MM.1S (cell line): ENCODE data around the gene GABRR1.
"Not testable (repeated sequence)": the region's sequence is repeated elsewhere in the genome, so short reads cannot be mapped to it uniquely, and the experiment has no call there.

Experiments used
- DNase-seq: peaks from one replicate; pipeline ENCODE4 v3.0.0-alpha.2; 2015
- H2AFZ ChIP-seq: fragments of 300-600 bp; sonication (generic); 2 replicates; pipeline ENCODE4 v1.6.0; 2016; ENCODE audit warnings: antibody characterized with exemption, low read length
- H3F3A ChIP-seq: fragments of 300-600 bp; sonication (generic); 2 replicates; pipeline ENCODE4 v1.6.1; 2016; ENCODE audit warnings: mild to moderate bottlenecking, antibody characterized with exemption, low read length, moderate library complexity, mixed read lengths; ENCODE audit not compliant: insufficient read depth
- H3K27ac ChIP-seq: fragments of 300-600 bp; sonication (generic); 2 replicates; pipeline ENCODE4 v1.5.1; 2016; ENCODE audit warnings: mild to moderate bottlenecking, low read length
- H3K27me3 ChIP-seq: fragments of 300-600 bp; sonication (generic); replicated peaks from 2 replicates; pipeline ENCODE4 v1.6.0; 2016; ENCODE audit warnings: low read length; ENCODE audit not compliant: insufficient read depth
- H3K36me3 ChIP-seq: fragments of 300-600 bp; sonication (generic); replicated peaks from 2 replicates; pipeline ENCODE4 v1.6.1; 2016; ENCODE audit warnings: mild to moderate bottlenecking, low read length, mixed read lengths; ENCODE audit not compliant: insufficient read depth
- H3K4me1 ChIP-seq: fragments of 300-600 bp; sonication (generic); 2 replicates; pipeline ENCODE4 v1.6.1; 2016; ENCODE audit warnings: low read length, mixed read lengths
- H3K4me2 ChIP-seq: fragments of 300-600 bp; sonication (generic); 2 replicates; pipeline ENCODE4 v1.6.0; 2016; ENCODE audit warnings: low read depth, low read length
- H3K4me3 ChIP-seq: fragments of 300-600 bp; sonication (generic); 2 replicates; pipeline ENCODE4 v1.5.1; 2016; ENCODE audit warnings: low read length, mixed read lengths
- H3K79me2 ChIP-seq: fragments of 300-600 bp; sonication (generic); 2 replicates; pipeline ENCODE4 v1.6.1; 2016; ENCODE audit warnings: mixed run types, low read length, mixed read lengths
- H3K9ac ChIP-seq: fragments of 300-600 bp; sonication (generic); 2 replicates; pipeline ENCODE4 v1.6.1; 2016; ENCODE audit warnings: low read length, mixed read lengths
- H3K9me2 ChIP-seq: fragments of 300-600 bp; sonication (generic); replicated peaks from 2 replicates; pipeline ENCODE4 v1.6.1; 2016; ENCODE audit warnings: mild to moderate bottlenecking, low read length, mixed read lengths; ENCODE audit not compliant: insufficient read depth
- H3K9me3 ChIP-seq: fragments of 300-600 bp; sonication (generic); replicated peaks from 2 replicates; pipeline ENCODE4 v1.6.1; 2016; ENCODE audit warnings: mild to moderate bottlenecking, low read length, mixed read lengths; ENCODE audit not compliant: insufficient read depth
- H4K20me1 ChIP-seq: fragments of 300-600 bp; sonication (generic); 2 replicates; pipeline ENCODE4 v1.6.1; 2016; ENCODE audit warnings: mild to moderate bottlenecking, low read length, moderate library complexity, mixed read lengths; ENCODE audit not compliant: insufficient read depth
- EZH2 ChIP-seq: fragments of 300-600 bp; sonication (generic); optimal IDR thresholded peaks from 2 replicates; pipeline ENCODE3; 2017; ENCODE audit warnings: low read depth, mild to moderate bottlenecking, antibody characterized with exemption, low read length, mixed read lengths
- EZH2phosphoT487 ChIP-seq: fragments of 300-600 bp; sonication (generic); IDR thresholded peaks from 2 replicates; pipeline ENCODE4 v1.6.1; 2018; ENCODE audit warnings: antibody characterized with exemption, low read length
- TF ChIP-seq, protein P1 (sequence below): fragments of 300-600 bp; sonication (generic); IDR thresholded peaks from 2 replicates; pipeline ENCODE4 v1.5.1; 2016; ENCODE audit warnings: antibody characterized with exemption, low read length, mixed read lengths

The GABRR1 gene

DNA sequence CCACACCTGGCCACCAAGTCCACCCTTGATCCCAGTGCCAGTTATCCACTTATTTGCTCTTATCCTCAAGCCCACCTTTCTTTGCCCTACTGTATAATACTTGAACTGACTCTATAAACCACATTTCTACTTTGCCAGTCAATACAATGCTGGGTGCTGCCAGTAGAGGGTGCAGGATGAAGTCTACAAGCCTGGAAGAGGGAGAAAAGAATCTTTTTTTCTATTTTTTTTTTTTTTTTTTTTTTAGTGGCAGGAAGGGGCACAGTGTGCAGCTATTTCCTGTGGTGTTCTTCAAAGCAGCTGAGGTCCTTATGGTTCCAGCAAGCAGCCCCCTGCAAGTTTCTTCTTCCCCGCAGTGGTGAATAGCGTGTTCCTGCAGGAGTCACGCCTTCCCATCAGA lies 22.2 kb upstream of the GABRR1 start:
- TF ChIP-seq EZH2phosphoT487 = no peak
- TF ChIP-seq, protein P1, sequence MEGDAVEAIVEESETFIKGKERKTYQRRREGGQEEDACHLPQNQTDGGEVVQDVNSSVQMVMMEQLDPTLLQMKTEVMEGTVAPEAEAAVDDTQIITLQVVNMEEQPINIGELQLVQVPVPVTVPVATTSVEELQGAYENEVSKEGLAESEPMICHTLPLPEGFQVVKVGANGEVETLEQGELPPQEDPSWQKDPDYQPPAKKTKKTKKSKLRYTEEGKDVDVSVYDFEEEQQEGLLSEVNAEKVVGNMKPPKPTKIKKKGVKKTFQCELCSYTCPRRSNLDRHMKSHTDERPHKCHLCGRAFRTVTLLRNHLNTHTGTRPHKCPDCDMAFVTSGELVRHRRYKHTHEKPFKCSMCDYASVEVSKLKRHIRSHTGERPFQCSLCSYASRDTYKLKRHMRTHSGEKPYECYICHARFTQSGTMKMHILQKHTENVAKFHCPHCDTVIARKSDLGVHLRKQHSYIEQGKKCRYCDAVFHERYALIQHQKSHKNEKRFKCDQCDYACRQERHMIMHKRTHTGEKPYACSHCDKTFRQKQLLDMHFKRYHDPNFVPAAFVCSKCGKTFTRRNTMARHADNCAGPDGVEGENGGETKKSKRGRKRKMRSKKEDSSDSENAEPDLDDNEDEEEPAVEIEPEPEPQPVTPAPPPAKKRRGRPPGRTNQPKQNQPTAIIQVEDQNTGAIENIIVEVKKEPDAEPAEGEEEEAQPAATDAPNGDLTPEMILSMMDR = peak; percentile 56
- Histone ChIP-seq H2AFZ (no peak overlapping the region), H3F3A (peaks cover 22% of the 10 kb centered on the region), H3K27me3 (no peaks in the 10 kb centered on the region), H3K4me3 (no peak overlapping the region), H3K9me3 (no peaks in the 10 kb centered on the region), H3K4me2 (peak overlapping the region; percentile 20), H3K79me2 (no peaks in the 10 kb centered on the region), H3K4me1 (peaks cover 38% of the 10 kb centered on the region), H4K20me1 (no peaks in the 10 kb centered on the region), H3K9ac (no peak overlapping the region), H3K9me2 (no peaks in the 10 kb centered on the region), H3K36me3 (no peaks in the 10 kb centered on the region), H3K27ac (no peak overlapping the region)
- peak; percentile 67 for DNase-seq

DNA sequence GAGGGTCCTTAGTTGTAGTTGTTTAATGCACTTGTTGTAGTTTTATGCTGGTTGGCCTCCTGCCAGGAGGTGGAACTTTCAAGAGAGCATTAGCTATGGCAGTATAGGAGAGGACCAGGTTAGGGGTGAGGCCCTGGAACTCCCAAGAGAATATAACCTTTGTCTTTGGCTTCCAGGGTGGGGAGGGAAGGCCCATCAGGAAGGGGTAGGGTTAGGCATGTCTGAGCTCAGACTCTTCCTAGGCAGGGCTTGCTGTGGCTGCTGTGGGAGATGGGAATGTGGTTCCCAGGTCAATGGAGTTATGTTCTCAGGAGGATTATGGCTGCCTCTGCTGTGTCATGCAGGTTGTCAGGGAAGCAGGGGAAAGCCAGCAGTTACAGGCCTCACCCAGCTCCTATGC lies 20.0 kb upstream of the GABRR1 start:
- Histone ChIP-seq H3K9me2 (no peaks in the 10 kb centered on the region), H3K4me3 (no peak overlapping the region), H4K20me1 (no peaks in the 10 kb centered on the region), H3K27ac (no peak overlapping the region), H2AFZ (no peak overlapping the region), H3K9me3 (no peaks in the 10 kb centered on the region), H3K9ac (no peak overlapping the region), H3F3A (0 out of 2 replicates have a peak, but pooled peaks cover 1% of the 10 kb centered on the region), H3K27me3 (no peaks in the 10 kb centered on the region), H3K79me2 (no peaks in the 10 kb centered on the region), H3K4me2 (no peak overlapping the region), H3K36me3 (no peaks in the 10 kb centered on the region), H3K4me1 (peaks cover 18% of the 10 kb centered on the region)
- TF ChIP-seq EZH2 (no peak), EZH2phosphoT487 (no peak)
- TF ChIP-seq, protein P1 = no peak
- no peak for DNase-seq

- not testable (repeated sequence) for H3F3A ChIP-seq, H4K20me1 ChIP-seq, H3K9ac ChIP-seq, H3K4me2 ChIP-seq, H2AFZ ChIP-seq, H3K36me3 ChIP-seq, H3K79me2 ChIP-seq, H3K9me3 ChIP-seq, H3K9me2 ChIP-seq, H3K27ac ChIP-seq, H3K4me3 ChIP-seq, DNase-seq, H3K4me1 ChIP-seq, H3K27me3 ChIP-seq
These were observed 16.4 kb upstream of the GABRR1 start for GRCh38 chr6:89233605-89234004.

DNA sequence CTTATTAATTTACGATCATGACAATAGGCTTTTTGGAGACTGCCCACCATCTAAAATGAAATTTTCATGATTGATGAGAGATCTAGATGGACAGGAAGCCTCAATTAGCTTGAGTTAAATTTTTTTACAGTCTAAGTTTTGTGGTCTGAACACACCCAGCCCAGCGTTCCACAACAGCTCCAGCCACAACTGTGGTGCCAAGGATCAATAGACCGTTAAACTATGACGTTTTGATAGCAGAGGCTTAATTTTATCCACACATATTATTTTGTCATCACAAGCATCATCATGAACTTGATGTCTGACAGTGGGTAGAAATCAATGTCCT lies 5.5 kb upstream of the GABRR1 start:
- no peak overlapping the region for H3K4me3 ChIP-seq
- no peak for DNase-seq
- H3K4me2 ChIP-seq = no peak overlapping the region
- no peak overlapping the region for H2AFZ ChIP-seq
- no peaks in the 10 kb centered on the region for H3K36me3 ChIP-seq
- no peak overlapping the region for H3K27ac ChIP-seq
- H3K9me3 ChIP-seq = no peaks in the 10 kb centered on the region
- H4K20me1 ChIP-seq = no peaks in the 10 kb centered on the region
- H3F3A ChIP-seq = no peaks in the 10 kb centered on the region
- H3K4me1 ChIP-seq = peaks cover 4% of the 10 kb centered on the region; the same call in 1 of the 2 replicates
- H3K79me2 ChIP-seq = no peaks in the 10 kb centered on the region
- no peaks in the 10 kb centered on the region for H3K27me3 ChIP-seq
- H3K9me2 ChIP-seq = no peaks in the 10 kb centered on the region
- no peak for TF ChIP-seq EZH2phosphoT487
- TF ChIP-seq EZH2 = no peak
- TF ChIP-seq, protein P1 = no peak
- H3K9ac ChIP-seq = no peak overlapping the region
